CD4-positive, alpha-beta memory T cell (primary cell): ENCODE results near the gene ASRGL1. TPM values are rescaled to one million over a fixed set of nuclear protein-coding genes. Genes with fewer than 3 reads are reported as not detected.
A peak's percentile ranks its signal among the peaks of the same experiment; 100 is the strongest.
"Not testable (repeated sequence)": the region's sequence is repeated elsewhere in the genome, so short reads cannot be mapped to it uniquely, and the experiment has no call there.

Experiments used
- CTCF ChIA-PET: fragments of 350-600 bp; sonication (Branson Sonifier 250); formaldehyde crosslinking; loops from one replicate; lab custom pipeline; 2021; ENCODE audit warnings: inconsistent platforms; ENCODE audit not compliant: partially characterized antibody; lab: Charles Lee
- POLR2A ChIA-PET: fragments of 350-600 bp; sonication (Branson Sonifier 250); formaldehyde crosslinking; loops from one replicate; lab custom pipeline; 2021; ENCODE audit not compliant: partially characterized antibody; lab: Charles Lee
- DNase-seq, 5 donors: peaks; one replicate each; pipeline versions ENCODE4 v3.0.0 to v3.0.0-alpha.2; 2020 to 2022; ENCODE audit warnings: mixed read lengths in 1 of 5
- H3K27ac ChIP-seq: one replicate; pipeline ENCODE4 v1.7.0; 2013; ENCODE audit warnings: low read depth, low read length
- H3K27me3 ChIP-seq: 2 replicates; pipeline ENCODE4 v1.7.0; 2013; ENCODE audit warnings: mild to moderate bottlenecking, low read length, moderate library complexity; ENCODE audit not compliant: insufficient read depth
- H3K36me3 ChIP-seq: 2 replicates; pipeline ENCODE4 v1.7.0; 2013; ENCODE audit warnings: mild to moderate bottlenecking, low read length, moderate library complexity; ENCODE audit not compliant: insufficient read depth
- H3K4me1 ChIP-seq: 2 replicates; pipeline ENCODE4 v1.7.0; 2013; ENCODE audit warnings: mild to moderate bottlenecking, low read length, moderate library complexity; ENCODE audit not compliant: insufficient read depth
- H3K4me3 ChIP-seq, 2 donors: one replicate each; pipeline ENCODE4 v1.7.0; 2013; ENCODE audit warnings: low read length in 2 of 2, mild to moderate bottlenecking in 1 of 2
- H3K9me3 ChIP-seq, 2 donors: one replicate each; pipeline ENCODE4 v1.7.0; 2013; ENCODE audit warnings: low read length in 2 of 2, control low read depth in 1 of 2; ENCODE audit not compliant: control insufficient read depth in 1 of 2
- H3K27ac Mint-ChIP-seq, 7 donors: one replicate each; pipeline ENCODE4 v1.8.0; 2020 to 2021; ENCODE audit warnings: mixed read lengths in 7 of 7, mild to moderate bottlenecking in 6 of 7, inconsistent platforms in 3 of 7, moderate library complexity in 3 of 7
- H3K27me3 Mint-ChIP-seq, 2 donors: one replicate each; pipeline ENCODE4 v1.8.0; 2020 to 2021; ENCODE audit warnings: mixed read lengths in 2 of 2
- H3K36me3 Mint-ChIP-seq, 2 donors: one replicate each; pipeline ENCODE4 v1.8.0; 2020 to 2021; ENCODE audit warnings: mixed read lengths in 2 of 2, inconsistent platforms in 1 of 2, mild to moderate bottlenecking in 1 of 2
- H3K4me1 Mint-ChIP-seq, 4 donors: one replicate each; pipeline ENCODE4 v1.8.0; 2020 to 2021; ENCODE audit warnings: mixed read lengths in 4 of 4, mild to moderate bottlenecking in 1 of 4
- H3K4me3 Mint-ChIP-seq, 8 donors: one replicate each; pipeline ENCODE4 v1.8.0; 2020 to 2021; ENCODE audit warnings: mixed read lengths in 8 of 8, mild to moderate bottlenecking in 7 of 8, moderate library complexity in 6 of 8, inconsistent platforms in 3 of 8
- H3K9me3 Mint-ChIP-seq, 8 donors: one replicate each; pipeline ENCODE4 v1.8.0; 2020 to 2021; ENCODE audit warnings: mixed read lengths in 8 of 8, mild to moderate bottlenecking in 5 of 8, inconsistent platforms in 3 of 8, moderate library complexity in 1 of 8
- intact Hi-C: fragments of 100-400 bp; cut with micrococcal nuclease; formaldehyde crosslinking; loops from one replicate; pipeline ENCODE4 v1.15.1; 2023
- polyA plus RNA-seq, 2 donors: library from polyadenylated mRNA; unstranded; fragments of 300-500 nt; fragmentation: Illumina TruSeq; gene quantifications; one replicate each; pipeline ENCODE4 v1.2.3, GENCODE V29; 2021
- total RNA-seq, 2 experiments: library from RNA; stranded (reverse); gene quantifications; one replicate each; pipeline ENCODE4 v1.2.3, GENCODE V29; 2021

Gene ASRGL1
- total and polyA plus RNA-seq, 4 experiments from 2014 or later: 1.2 to 2.1 (median 1.6) TPM

- Histone ChIP-seq H3K4me1 (peaks cover 12% of the 10 kb centered on the region), H3K4me3 (peak overlapping the region; percentile 42 to 54)
- H3K9me3 Mint-ChIP-seq, H3K27ac ChIP-seq, POLR2A ChIA-PET, H3K27me3 ChIP-seq, intact Hi-C loops, H3K36me3 ChIP-seq, H3K9me3 ChIP-seq, H3K36me3 Mint-ChIP-seq: not testable (repeated sequence)
- Mint-ChIP-seq H3K27ac (peak overlapping the region in 4 of 7 donors; percentile 29 to 87 (median 60)), H3K4me1 (peaks cover 5 to 15% (median 11%) of the 10 kb centered on the region in 4 donors), H3K4me3 (peak overlapping the region; percentile 85 to 94 (median 88)), H3K27me3 (peaks cover 10 to 16% of the 10 kb centered on the region in 2 donors)
- CTCF ChIA-PET: interaction anchor here (1.3 to 1.8 kb wide), 3 partner anchors 26 to 86 kb away, joined by 3 to 5 read pairs (median 4); no protein-coding TSS in a partner anchor
- peak in 1 of 5 donors; percentile 1 for DNase-seq
These were observed 322 bp upstream of the ASRGL1 start for GRCh38 chr11:62336949-62337302.

- Mint-ChIP-seq H3K36me3 (no peaks in the 10 kb centered on the region), H3K9me3 (peaks cover 0 to 2% (median 0%) of the 10 kb centered on the region in 8 donors), H3K4me3 (peak overlapping the region; percentile 85 to 94 (median 88)), H3K4me1 (peaks cover 5 to 15% (median 11%) of the 10 kb centered on the region in 4 donors), H3K27ac (peak overlapping the region in 4 of 7 donors; percentile 16 to 86 (median 67)), H3K27me3 (peaks cover 9 to 16% of the 10 kb centered on the region in 2 donors)
- no peak for DNase-seq
- ChIA-PET POLR2A (interaction anchor here (0.8 to 1.3 kb wide), 3 partner anchors 33 to 1344 kb away, joined by 3 read pairs; partner anchors contain the start of gene RTN3), CTCF (interaction anchor here (0.7 to 2.6 kb wide), 9 partner anchors 9 to 84 kb away, joined by 3 to 13 read pairs (median 3); no protein-coding TSS in a partner anchor)
- Histone ChIP-seq H3K27me3 (peaks cover 4% of the 10 kb centered on the region), H3K9me3 (no peaks in the 10 kb centered on the region), H3K27ac (no peak overlapping the region), H3K36me3 (no peaks in the 10 kb centered on the region), H3K4me1 (peaks cover 12% of the 10 kb centered on the region), H3K4me3 (peak overlapping the region in 1 of 2 donors; percentile 54)
- intact Hi-C loops: no loop called here
These were observed 970 bp downstream of the ASRGL1 start for GRCh38 chr11:62338218-62338617.

- no peaks in the 10 kb centered on the region for H3K9me3 ChIP-seq
- Mint-ChIP-seq H3K27me3 (peaks cover 8 to 12% of the 10 kb centered on the region in 2 donors), H3K36me3 (no peaks in the 10 kb centered on the region), H3K27ac (no peak overlapping the region), H3K9me3 (peaks cover 0 to 2% (median 0%) of the 10 kb centered on the region in 8 donors), H3K4me3 (no peak overlapping the region), H3K4me1 (peaks cover 5 to 15% (median 11%) of the 10 kb centered on the region in 4 donors)
- H3K27me3 ChIP-seq: no peaks in the 10 kb centered on the region
- CTCF ChIA-PET: interaction anchor here (0.6 to 4.8 kb wide), 15 partner anchors 9 to 242 kb away, joined by 3 to 50 read pairs (median 4); no protein-coding TSS in a partner anchor
- H3K4me3 ChIP-seq: no peak overlapping the region
- H3K36me3 ChIP-seq: no peaks in the 10 kb centered on the region
- no peak overlapping the region for H3K27ac ChIP-seq
- intact Hi-C loops: loop anchor here (1.0 kb wide), 1 partner anchor 38 kb away; no protein-coding TSS in a partner anchor
- POLR2A ChIA-PET: interaction anchor here (0.7 to 0.8 kb wide), 2 partner anchors 31 to 373 kb away, joined by 3 to 4 read pairs; partner anchors contain the start of gene FTH1
- H3K4me1 ChIP-seq: peaks cover 12% of the 10 kb centered on the region
- DNase-seq: peak in 4 of 5 donors; percentile 42 to 48 (median 44)
These were observed 3.1 kb downstream of the ASRGL1 start for GRCh38 chr11:62340269-62340901.

- H3K9me3 Mint-ChIP-seq: peaks cover 0 to 4% (median 0%) of the 10 kb centered on the region in 8 donors
- ChIA-PET CTCF (interaction anchor here (0.7 to 4.8 kb wide), 5 partner anchors 8 to 44 kb away, joined by 3 to 50 read pairs (median 4); no protein-coding TSS in a partner anchor), POLR2A (no interaction called here)
- no peaks in the 10 kb centered on the region for H3K36me3 Mint-ChIP-seq
- peak overlapping the region in 1 of 8 donors; percentile 45 for H3K4me3 Mint-ChIP-seq
- peaks cover 12% of the 10 kb centered on the region for H3K4me1 ChIP-seq
- no peak for DNase-seq
- H3K9me3 ChIP-seq: no peaks in the 10 kb centered on the region
- no peaks in the 10 kb centered on the region for H3K36me3 ChIP-seq
- intact Hi-C loops: no loop called here
- H3K4me1 Mint-ChIP-seq: peaks cover 3 to 15% (median 6%) of the 10 kb centered on the region in 4 donors
- H3K27ac Mint-ChIP-seq: no peak overlapping the region
- no peak overlapping the region for H3K27ac ChIP-seq
- H3K4me3 ChIP-seq: no peak overlapping the region
- peaks cover 3 to 4% of the 10 kb centered on the region in 2 donors for H3K27me3 Mint-ChIP-seq
- no peaks in the 10 kb centered on the region for H3K27me3 ChIP-seq
These were observed 4.3 kb downstream of the ASRGL1 start for GRCh38 chr11:62341588-62341987.

- H3K27ac Mint-ChIP-seq, H3K4me1 Mint-ChIP-seq, H3K27ac ChIP-seq, DNase-seq, H3K36me3 ChIP-seq, H3K27me3 Mint-ChIP-seq, H3K9me3 Mint-ChIP-seq, H3K9me3 ChIP-seq, H3K4me3 Mint-ChIP-seq, H3K4me1 ChIP-seq, intact Hi-C loops, H3K4me3 ChIP-seq, POLR2A ChIA-PET, H3K36me3 Mint-ChIP-seq, H3K27me3 ChIP-seq: not testable (repeated sequence)
- CTCF ChIA-PET: interaction anchor here (0.6 to 4.8 kb wide), 2 partner anchors 33 to 1724 kb away, joined by 3 to 50 read pairs; no protein-coding TSS in a partner anchor
These were observed 6.5 kb downstream of the ASRGL1 start for GRCh38 chr11:62343646-62344190.

DNA sequence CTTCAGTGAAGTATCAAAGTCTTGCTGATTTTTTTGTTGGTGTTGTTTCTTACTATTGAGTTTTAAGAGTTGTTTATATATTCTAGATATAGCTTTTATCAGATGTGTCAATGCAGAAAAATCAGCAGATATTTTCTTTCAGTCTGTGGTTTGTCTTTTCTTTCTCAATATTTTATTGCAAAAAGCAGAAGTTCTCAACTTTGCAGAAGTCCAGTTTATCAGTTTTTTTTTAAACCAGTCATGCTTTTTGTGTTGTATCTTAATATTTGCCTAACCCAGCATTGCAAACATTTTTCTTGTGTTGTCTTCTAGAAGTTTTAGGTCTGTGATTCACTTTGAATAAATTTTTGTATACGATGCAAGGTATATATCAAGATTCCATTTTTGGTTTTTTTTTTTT lies 7.0 kb downstream of the ASRGL1 start:
- H3K4me1 ChIP-seq: no peaks in the 10 kb centered on the region
- CTCF ChIA-PET: interaction anchor here (1.4 kb wide), 1 partner anchor 36 kb away, joined by 4 read pairs; no protein-coding TSS in a partner anchor

GRCh38 chr11:62345861-62346260 lies 8.6 kb downstream of the ASRGL1 start:
- H3K36me3 Mint-ChIP-seq: no peaks in the 10 kb centered on the region
- H3K4me1 ChIP-seq: no peaks in the 10 kb centered on the region
- H3K4me3 ChIP-seq: no peak overlapping the region
- H3K9me3 Mint-ChIP-seq: peaks cover 0 to 3% (median 0%) of the 10 kb centered on the region in 8 donors
- H3K27ac Mint-ChIP-seq: peak overlapping the region in 1 of 7 donors; percentile 55
- H3K27me3 ChIP-seq: no peaks in the 10 kb centered on the region
- H3K36me3 ChIP-seq: no peaks in the 10 kb centered on the region
- no peak overlapping the region for H3K4me3 Mint-ChIP-seq
- DNase-seq: no peak
- POLR2A ChIA-PET: no interaction called here
- no peak overlapping the region for H3K27ac ChIP-seq
- H3K27me3 Mint-ChIP-seq: no peaks in the 10 kb centered on the region
- no peaks in the 10 kb centered on the region for H3K4me1 Mint-ChIP-seq
- intact Hi-C loops: no loop called here
- CTCF ChIA-PET: no interaction called here
- no peaks in the 10 kb centered on the region for H3K9me3 ChIP-seq

More for the DNA sequence above, 7.0 kb downstream of the ASRGL1 start:
- Mint-ChIP-seq H3K27me3 (peaks cover 0 to 3% of the 10 kb centered on the region in 2 donors), H3K4me3 (no peak overlapping the region), H3K27ac (no peak overlapping the region), H3K36me3 (no peaks in the 10 kb centered on the region), H3K4me1 (peaks cover 0 to 4% (median 0%) of the 10 kb centered on the region in 4 donors), H3K9me3 (peaks cover 0 to 3% (median 0%) of the 10 kb centered on the region in 8 donors)
- no peaks in the 10 kb centered on the region for H3K36me3 ChIP-seq
- DNase-seq: no peak
- intact Hi-C loops: no loop called here
- POLR2A ChIA-PET: no interaction called here
- no peak overlapping the region for H3K4me3 ChIP-seq
- H3K27me3 ChIP-seq: no peaks in the 10 kb centered on the region
- H3K9me3 ChIP-seq: no peaks in the 10 kb centered on the region
- no peak overlapping the region for H3K27ac ChIP-seq
